Neuronal stem cell (in vitro differentiated cells): ENCODE data around the gene CACNA1A.

Source experiments
- DNase-seq: peaks from one replicate; pipeline ENCODE4 v3.0.0-alpha.2; 2013; ENCODE audit warnings: low spot score
- H2AFZ ChIP-seq: one replicate; pipeline ENCODE4 v1.6.1; 2013; ENCODE audit warnings: mild to moderate bottlenecking, low read length, inconsistent platforms
- H2AK5ac ChIP-seq: 2 replicates; pipeline ENCODE4 v1.6.1; 2013; ENCODE audit warnings: low read depth, mild to moderate bottlenecking, inconsistent platforms, low read length, moderate library complexity, mixed read lengths
- H2BK120ac ChIP-seq: 2 replicates; pipeline ENCODE4 v1.6.1; 2013; ENCODE audit warnings: low read depth, mild to moderate bottlenecking, inconsistent platforms, low read length, moderate library complexity, mixed read lengths
- H2BK12ac ChIP-seq: one replicate; pipeline ENCODE4 v1.6.1; 2013; ENCODE audit warnings: low read length, inconsistent platforms
- H2BK15ac ChIP-seq: 2 replicates; pipeline ENCODE4 v1.6.1; 2013; ENCODE audit warnings: mild to moderate bottlenecking, low read length, inconsistent platforms, mixed read lengths
- H2BK5ac ChIP-seq: one replicate; pipeline ENCODE4 v1.6.1; 2013; ENCODE audit warnings: inconsistent platforms, mild to moderate bottlenecking, low read length, moderate library complexity
- H3K14ac ChIP-seq: one replicate; pipeline ENCODE4 v1.6.1; 2013; ENCODE audit warnings: low read length, inconsistent platforms
- H3K18ac ChIP-seq: 2 replicates; pipeline ENCODE4 v1.6.1; 2013; ENCODE audit warnings: low read length, inconsistent platforms
- H3K23ac ChIP-seq: 2 replicates; pipeline ENCODE4 v1.6.1; 2013; ENCODE audit warnings: low read depth, mild to moderate bottlenecking, mixed read lengths, low read length, inconsistent platforms; ENCODE audit not compliant: poor library complexity
- H3K27ac ChIP-seq: replicated peaks from 3 replicates; pipeline ENCODE4 v1.5.1; 2013; ENCODE audit warnings: low read length, inconsistent platforms
- H3K27me3 ChIP-seq, 3 experiments: 2 replicates each; pipeline ENCODE4 v1.6.1; 2013; ENCODE audit warnings: low read length in 3 of 3, mild to moderate bottlenecking in 2 of 3, inconsistent platforms in 1 of 3, low read depth in 1 of 3, mixed read lengths in 1 of 3, moderate library complexity in 1 of 3; ENCODE audit not compliant: control insufficient read depth in 3 of 3, insufficient read depth in 3 of 3
- H3K36me3 ChIP-seq, 2 donors: replicated peaks in 1 of 2; 2 replicates each; pipeline ENCODE4 v1.6.1; 2013; ENCODE audit warnings: low read length in 2 of 2; ENCODE audit not compliant: control insufficient read depth in 2 of 2, insufficient read depth in 2 of 2
- H3K4ac ChIP-seq: 2 replicates; pipeline ENCODE4 v1.6.1; 2013; ENCODE audit warnings: inconsistent platforms, mild to moderate bottlenecking, low read length, moderate library complexity
- H3K4me1 ChIP-seq, 2 donors: 1 replicate in 1 of 2; 2 replicates in 1 of 2; pipeline ENCODE4 v1.6.1; 2013; ENCODE audit warnings: low read length in 2 of 2, low read depth in 1 of 2; ENCODE audit not compliant: control insufficient read depth in 2 of 2, insufficient read depth in 1 of 2
- H3K4me2 ChIP-seq: one replicate; pipeline ENCODE4 v1.6.1; 2013; ENCODE audit warnings: mild to moderate bottlenecking, low read length, inconsistent platforms; ENCODE audit not compliant: insufficient read depth, poor library complexity, severe bottlenecking
- H3K4me3 ChIP-seq, 2 donors: 2 replicates each; pipeline ENCODE4 v1.5.1; 2013; ENCODE audit warnings: low read length in 2 of 2, mild to moderate bottlenecking in 2 of 2, inconsistent platforms in 1 of 2, moderate library complexity in 1 of 2
- H3K79me1 ChIP-seq: one replicate; pipeline ENCODE4 v1.6.1; 2013; ENCODE audit warnings: low read depth, mild to moderate bottlenecking, inconsistent platforms, low read length, moderate library complexity
- H3K9ac ChIP-seq: one replicate; pipeline ENCODE4 v1.6.1; 2013; ENCODE audit warnings: mild to moderate bottlenecking, low read depth, low read length, inconsistent platforms; ENCODE audit not compliant: poor library complexity
- H3K9me3 ChIP-seq, 2 donors: replicated peaks in 1 of 2; 2 replicates each; pipeline versions ENCODE3 to v1.6.1; 2013; ENCODE audit warnings: low read length in 2 of 2, mild to moderate bottlenecking in 2 of 2, inconsistent platforms in 1 of 2, low read depth in 1 of 2, mixed read lengths in 1 of 2, moderate library complexity in 1 of 2; ENCODE audit not compliant: control insufficient read depth in 2 of 2, insufficient read depth in 1 of 2
- H4K8ac ChIP-seq: one replicate; pipeline ENCODE4 v1.6.1; 2013; ENCODE audit warnings: low read depth, mild to moderate bottlenecking, inconsistent platforms, low read length, moderate library complexity
- H4K91ac ChIP-seq: one replicate; pipeline ENCODE4 v1.6.1; 2013; ENCODE audit warnings: low read length, low read depth, mild to moderate bottlenecking, inconsistent platforms; ENCODE audit not compliant: poor library complexity
- WGBS, 2 donors: extraction: QIAGEN DNeasy Blood & Tissue Kit; methylation state at CpG; one replicate each; pipeline ENCODE4 v1.1.7; 2013; ENCODE audit warnings: missing lambda C conversion rate in 2 of 2, mixed read lengths in 1 of 2; ENCODE audit not compliant: insufficient read length in 2 of 2, insufficient replicate concordance in 1 of 2; ENCODE audit errors: extremely low coverage in 2 of 2; 5-methylcytosine and 5-hydroxymethylcytosine counted together

Gene CACNA1A

GRCh38 chr19:13373599-13373998 is 132.7 kb downstream of the CACNA1A start:
- no peak overlapping the region for H3K23ac ChIP-seq
- H3K4ac ChIP-seq, result no peak overlapping the region
- no peaks in the 10 kb centered on the region for H3K4me1 ChIP-seq
- no peak overlapping the region for H4K91ac ChIP-seq
- H3K4me2 ChIP-seq, result no peak overlapping the region
- no peak overlapping the region for H3K14ac ChIP-seq
- no peak overlapping the region for H2BK5ac ChIP-seq
- no peak overlapping the region for H3K9ac ChIP-seq
- H4K8ac ChIP-seq, result no peak overlapping the region
- no peak overlapping the region for H2AFZ ChIP-seq
- no peak overlapping the region for H3K18ac ChIP-seq
- H3K36me3 ChIP-seq, result peaks cover 0 to 1% of the 10 kb centered on the region in 2 donors
- H3K27ac ChIP-seq, result no peak overlapping the region
- H2BK15ac ChIP-seq, result no peak overlapping the region
- DNase-seq, result no peak
- H3K27me3 ChIP-seq, result no peaks in the 10 kb centered on the region
- WGBS, 2 donors, result no CpG with 5 or more reads among the region's 3 CpGs
- H3K4me3 ChIP-seq, result no peak overlapping the region
- no peaks in the 10 kb centered on the region for H3K79me1 ChIP-seq
- no peak overlapping the region for H2BK120ac ChIP-seq
- no peak overlapping the region for H2BK12ac ChIP-seq
- H2AK5ac ChIP-seq, result no peak overlapping the region
- H3K9me3 ChIP-seq, result no peaks in the 10 kb centered on the region

GRCh38 chr19:13370948-13371347 is 135.3 kb downstream of the CACNA1A start:
- no peak overlapping the region for H2BK5ac ChIP-seq
- no peaks in the 10 kb centered on the region for H3K27me3 ChIP-seq
- no peak overlapping the region for H4K91ac ChIP-seq
- no peaks in the 10 kb centered on the region for H3K79me1 ChIP-seq
- H3K4me3 ChIP-seq, result no peak overlapping the region
- no CpG with 5 or more reads among the region's 5 CpGs for WGBS, 2 donors
- H3K18ac ChIP-seq, result no peak overlapping the region
- no peak overlapping the region for H3K27ac ChIP-seq
- H3K4me2 ChIP-seq, result no peak overlapping the region
- H4K8ac ChIP-seq, result no peak overlapping the region
- H3K23ac ChIP-seq, result no peak overlapping the region
- no peak overlapping the region for H3K9ac ChIP-seq
- no peak overlapping the region for H2BK12ac ChIP-seq
- H3K4ac ChIP-seq, result no peak overlapping the region
- H3K9me3 ChIP-seq, result no peaks in the 10 kb centered on the region
- no peak overlapping the region for H3K14ac ChIP-seq
- no peak overlapping the region for H2AK5ac ChIP-seq
- no peak for DNase-seq
- peaks cover 0 to 1% of the 10 kb centered on the region in 2 donors for H3K36me3 ChIP-seq
- no peak overlapping the region for H2BK15ac ChIP-seq
- H2BK120ac ChIP-seq, result no peak overlapping the region
- H2AFZ ChIP-seq, result no peak overlapping the region
- no peaks in the 10 kb centered on the region for H3K4me1 ChIP-seq

DNA sequence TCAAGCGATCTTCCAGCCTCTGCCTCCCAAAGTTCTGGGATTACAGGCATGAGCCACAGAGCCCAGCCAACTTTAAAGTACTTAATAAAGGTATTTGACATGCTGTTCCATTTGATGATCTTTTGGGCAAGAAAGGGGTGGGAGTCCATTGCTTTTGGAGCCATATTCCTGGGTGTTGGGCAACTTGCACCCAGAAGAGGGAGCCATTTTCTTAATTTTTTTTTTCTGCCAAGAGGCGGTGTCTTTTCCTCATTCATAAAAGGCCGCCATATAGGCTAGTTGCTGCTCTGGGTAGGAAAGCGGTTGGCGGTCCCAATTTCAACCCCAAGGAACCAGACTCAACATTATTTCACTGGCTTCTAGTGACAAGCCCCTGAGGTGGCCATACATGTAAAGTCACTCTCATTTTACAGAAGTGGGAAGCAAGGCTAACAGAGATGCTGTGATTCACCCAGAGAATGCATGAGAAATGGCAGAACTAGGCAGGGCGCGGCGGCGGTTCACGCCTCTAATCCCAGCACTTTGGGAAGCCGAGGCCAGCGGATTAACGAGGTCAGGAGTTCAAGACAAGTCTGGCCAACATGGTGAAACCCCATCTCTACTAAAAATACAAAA is 139.6 kb downstream of the CACNA1A start:
- H3K14ac ChIP-seq, result no peak overlapping the region
- WGBS, 2 donors, result no CpG with 5 or more reads among the region's 13 CpGs
- H3K79me1 ChIP-seq, result no peaks in the 10 kb centered on the region
- no peak overlapping the region for H3K23ac ChIP-seq
- no peaks in the 10 kb centered on the region for H3K9me3 ChIP-seq
- no peaks in the 10 kb centered on the region for H3K27me3 ChIP-seq
- no peak overlapping the region for H2BK5ac ChIP-seq
- H3K4me1 ChIP-seq, result no peaks in the 10 kb centered on the region
- H3K36me3 ChIP-seq, result peaks cover 0 to 2% of the 10 kb centered on the region in 2 donors
- no peak overlapping the region for H2BK120ac ChIP-seq
- H2BK15ac ChIP-seq, result no peak overlapping the region
- H2BK12ac ChIP-seq, result no peak overlapping the region
- no peak overlapping the region for H3K9ac ChIP-seq
- no peak overlapping the region for H3K4ac ChIP-seq
- no peak overlapping the region for H3K18ac ChIP-seq
- no peak overlapping the region for H3K4me3 ChIP-seq
- H2AK5ac ChIP-seq, result no peak overlapping the region
- H3K4me2 ChIP-seq, result no peak overlapping the region
- H4K8ac ChIP-seq, result no peak overlapping the region
- no peak overlapping the region for H2AFZ ChIP-seq
- no peak overlapping the region for H3K27ac ChIP-seq
- no peak overlapping the region for H4K91ac ChIP-seq
- peak; percentile 30 for DNase-seq

DNA sequence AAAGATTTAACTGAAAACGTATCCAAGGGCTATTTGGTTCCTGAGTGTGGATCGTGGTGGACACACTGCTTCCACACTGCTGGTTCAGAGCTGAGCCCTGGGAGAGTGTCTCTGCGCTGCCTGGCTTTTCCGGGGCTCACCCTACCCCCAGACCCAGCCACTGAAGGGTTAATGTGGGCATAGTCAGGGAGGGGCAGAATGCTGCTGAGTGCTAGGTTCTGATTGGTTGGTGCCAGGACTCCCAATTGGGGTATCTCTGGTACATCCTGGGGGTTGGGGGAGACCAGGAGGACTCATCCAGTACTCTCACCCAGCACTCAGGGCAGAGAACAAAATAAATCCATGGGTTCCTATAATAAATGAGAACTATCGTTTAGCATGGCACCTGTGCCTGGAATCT is 142.3 kb downstream of the CACNA1A start:
- no peak overlapping the region for H3K18ac ChIP-seq
- H3K27ac ChIP-seq, result no peak overlapping the region
- no CpG with 5 or more reads among the region's 5 CpGs for WGBS, 2 donors
- H3K4ac ChIP-seq, result no peak overlapping the region
- H4K8ac ChIP-seq, result no peak overlapping the region
- H3K4me3 ChIP-seq, result no peak overlapping the region
- no peaks in the 10 kb centered on the region for H3K79me1 ChIP-seq
- H3K4me2 ChIP-seq, result no peak overlapping the region
- H3K36me3 ChIP-seq, result peaks cover 0 to 6% of the 10 kb centered on the region in 2 donors
- H3K27me3 ChIP-seq, result no peaks in the 10 kb centered on the region
- H3K9me3 ChIP-seq, result peaks cover 0 to 8% of the 10 kb centered on the region in 2 donors
- no peak overlapping the region for H2BK5ac ChIP-seq
- H2BK12ac ChIP-seq, result no peak overlapping the region
- H3K9ac ChIP-seq, result no peak overlapping the region
- DNase-seq, result no peak
- H2AK5ac ChIP-seq, result no peak overlapping the region
- no peaks in the 10 kb centered on the region for H3K4me1 ChIP-seq
- H2BK15ac ChIP-seq, result no peak overlapping the region
- H3K14ac ChIP-seq, result no peak overlapping the region
- H2BK120ac ChIP-seq, result no peak overlapping the region
- no peak overlapping the region for H3K23ac ChIP-seq
- H2AFZ ChIP-seq, result no peak overlapping the region
- H4K91ac ChIP-seq, result peak overlapping the region; percentile 41
